Thymus (tissue), 14 donors: ENCODE data around the gene RAPGEF1. TPM values are rescaled to one million over a fixed set of nuclear protein-coding genes. Genes with fewer than 3 reads are reported as not detected.

Experiments used
- DNase-seq, 9 donors: peaks; one replicate each; pipeline ENCODE4 v3.0.0-alpha.2; 2013; ENCODE audit warnings: low spot score in 9 of 9, low read depth in 6 of 9, missing footprints in 1 of 9
- H3K27ac ChIP-seq, 2 donors: one replicate each; pipeline ENCODE4 v1.5.1; 2013; ENCODE audit warnings: control low read depth in 1 of 2, low read depth in 1 of 2, low read length in 1 of 2, mild to moderate bottlenecking in 1 of 2, moderate library complexity in 1 of 2
- H3K27me3 ChIP-seq, 2 donors: one replicate each; pipeline ENCODE4 v1.5.1; 2013; ENCODE audit warnings: low read length in 1 of 2; ENCODE audit not compliant: control insufficient read depth in 2 of 2, insufficient read depth in 1 of 2
- H3K36me3 ChIP-seq, 2 donors: one replicate each; pipeline ENCODE4 v1.5.1; 2013; ENCODE audit warnings: low read length in 1 of 2, mild to moderate bottlenecking in 1 of 2, moderate library complexity in 1 of 2; ENCODE audit not compliant: control insufficient read depth in 2 of 2, insufficient read depth in 2 of 2
- H3K4me1 ChIP-seq, 2 donors: one replicate each; pipeline ENCODE4 v1.5.1; 2013; ENCODE audit warnings: low read length in 2 of 2; ENCODE audit not compliant: control insufficient read depth in 2 of 2, insufficient read depth in 2 of 2
- H3K4me3 ChIP-seq, 2 donors: one replicate each; pipeline ENCODE4 v1.5.1; 2013; ENCODE audit warnings: low read length in 2 of 2, control low read depth in 1 of 2, mild to moderate bottlenecking in 1 of 2
- H3K9me3 ChIP-seq, 2 donors: one replicate each; pipeline ENCODE4 v1.5.1; 2013; ENCODE audit warnings: low read length in 1 of 2, mild to moderate bottlenecking in 1 of 2; ENCODE audit not compliant: control insufficient read depth in 2 of 2, insufficient read depth in 1 of 2
- WGBS: extraction: QIAGEN DNeasy Blood & Tissue Kit; methylation state at CpG from one replicate; pipeline ENCODE4 v1.1.7; 2013; 5-methylcytosine and 5-hydroxymethylcytosine counted together
- long read RNA-seq, 10 donors: transcript quantifications; one replicate each; lab custom pipeline, GENCODE V29; 2026
- polyA plus RNA-seq: library from polyadenylated mRNA; stranded (reverse); fragments of 200-250 nt; gene quantifications from one replicate; pipeline ENCODE4 v1.2.3, GENCODE V29; 2013
- total RNA-seq: library from RNA; stranded (reverse); fragments of 120-200 nt; gene quantifications from one replicate; pipeline ENCODE4 v1.2.4, GENCODE V29; 2013
- donor health status: healthy.

RAPGEF1 gene, protein sequence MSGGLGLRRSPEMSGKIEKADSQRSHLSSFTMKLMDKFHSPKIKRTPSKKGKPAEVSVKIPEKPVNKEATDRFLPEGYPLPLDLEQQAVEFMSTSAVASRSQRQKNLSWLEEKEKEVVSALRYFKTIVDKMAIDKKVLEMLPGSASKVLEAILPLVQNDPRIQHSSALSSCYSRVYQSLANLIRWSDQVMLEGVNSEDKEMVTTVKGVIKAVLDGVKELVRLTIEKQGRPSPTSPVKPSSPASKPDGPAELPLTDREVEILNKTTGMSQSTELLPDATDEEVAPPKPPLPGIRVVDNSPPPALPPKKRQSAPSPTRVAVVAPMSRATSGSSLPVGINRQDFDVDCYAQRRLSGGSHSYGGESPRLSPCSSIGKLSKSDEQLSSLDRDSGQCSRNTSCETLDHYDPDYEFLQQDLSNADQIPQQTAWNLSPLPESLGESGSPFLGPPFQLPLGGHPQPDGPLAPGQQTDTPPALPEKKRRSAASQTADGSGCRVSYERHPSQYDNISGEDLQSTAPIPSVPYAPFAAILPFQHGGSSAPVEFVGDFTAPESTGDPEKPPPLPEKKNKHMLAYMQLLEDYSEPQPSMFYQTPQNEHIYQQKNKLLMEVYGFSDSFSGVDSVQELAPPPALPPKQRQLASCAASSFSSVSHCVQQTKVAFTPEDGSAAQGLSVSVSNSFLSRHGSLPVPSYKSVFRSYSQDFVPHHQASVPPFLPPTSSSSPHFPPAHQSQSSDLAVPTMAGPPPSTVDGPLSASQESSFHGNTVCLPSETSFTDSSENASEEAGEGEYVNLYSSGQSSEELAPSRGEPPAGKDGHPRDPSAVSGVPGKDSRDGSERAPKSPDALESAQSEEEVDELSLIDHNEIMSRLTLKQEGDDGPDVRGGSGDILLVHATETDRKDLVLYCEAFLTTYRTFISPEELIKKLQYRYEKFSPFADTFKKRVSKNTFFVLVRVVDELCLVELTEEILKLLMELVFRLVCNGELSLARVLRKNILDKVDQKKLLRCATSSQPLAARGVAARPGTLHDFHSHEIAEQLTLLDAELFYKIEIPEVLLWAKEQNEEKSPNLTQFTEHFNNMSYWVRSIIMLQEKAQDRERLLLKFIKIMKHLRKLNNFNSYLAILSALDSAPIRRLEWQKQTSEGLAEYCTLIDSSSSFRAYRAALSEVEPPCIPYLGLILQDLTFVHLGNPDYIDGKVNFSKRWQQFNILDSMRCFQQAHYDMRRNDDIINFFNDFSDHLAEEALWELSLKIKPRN (N-terminal part only)
- total RNA-seq (21.6 TPM), polyA plus RNA-seq (25.9 TPM)
- long read RNA-seq, donor 1: 0 reads
- long read RNA-seq, donor 2: 0 reads
- long read RNA-seq, donor 3, full-length matches to known transcripts: 2 of 7 reads
- long read RNA-seq, donor 3, partial matches to known transcripts: 5 of 7 reads
- long read RNA-seq, donor 3, other reads (novel, unspliced or antisense): 0 of 7 reads
- long read RNA-seq, donor 4: 0 reads
- long read RNA-seq, donor 5, full-length matches to known transcripts: 1 of 13 reads
- long read RNA-seq, donor 5, partial matches to known transcripts: 12 of 13 reads
- long read RNA-seq, donor 5, other reads (novel, unspliced or antisense): 0 of 13 reads
- long read RNA-seq, donor 6, partial matches to known transcripts: 14 of 14 reads
- long read RNA-seq, donor 6, other reads (novel, unspliced or antisense): 0 of 14 reads
- long read RNA-seq, donor 7, partial matches to known transcripts: 9 of 10 reads
- long read RNA-seq, donor 7, other reads (novel, unspliced or antisense): 0 of 10 reads
- long read RNA-seq, donor 8: 0 reads
- long read RNA-seq, donor 9: 0 reads
- long read RNA-seq, donor 10, partial matches to known transcripts: 12 of 12 reads
- long read RNA-seq, donor 10, other reads (novel, unspliced or antisense): 0 of 12 reads

DNA sequence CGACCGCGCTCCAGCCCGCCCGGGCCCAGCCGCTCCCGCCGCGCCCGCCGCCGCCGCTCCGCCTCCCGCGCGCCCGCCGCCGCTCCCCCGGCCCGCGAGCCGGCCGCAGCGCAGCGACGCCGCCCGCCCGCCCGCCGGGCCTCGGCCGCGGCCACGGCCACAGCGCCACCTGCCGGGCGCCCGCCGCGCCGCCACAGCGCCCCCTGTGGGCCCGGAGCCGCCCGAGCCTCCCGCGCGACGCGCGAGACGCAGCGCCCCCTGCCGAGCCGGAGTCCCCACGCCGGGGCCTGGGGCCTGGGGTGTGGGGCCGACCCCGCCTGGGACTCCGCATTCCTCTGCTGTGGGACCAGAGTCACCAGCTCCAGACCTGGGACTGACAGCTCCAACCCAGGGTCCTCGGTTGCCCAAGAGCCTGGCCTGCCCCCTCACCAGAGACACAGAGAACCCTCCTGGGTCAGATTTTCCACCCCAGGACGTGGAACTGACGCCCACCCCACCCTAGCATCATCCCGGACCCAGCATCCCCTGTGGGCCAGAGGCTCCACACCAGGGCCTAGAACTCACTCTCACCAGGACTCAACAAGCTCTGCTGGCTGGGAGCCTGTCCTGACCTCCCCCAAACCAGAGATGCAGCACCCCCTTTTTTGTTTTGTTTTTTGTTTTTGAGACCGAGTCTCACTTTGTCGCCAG, at the start of gene RAPGEF1:
TSS of gene RAPGEF1 (minus strand) at position 118 of the 690 bp plus-strand sequence. CDS start 246 bp downstream, outside the sequence.
- Histone ChIP-seq H3K4me3 (peak within 1 kb of the TSS; percentile 66 to 88), H3K4me1 (peaks cover 24 to 61% of the 10 kb centered on the region in 2 donors), H3K27me3 (no peaks in the 10 kb centered on the region), H3K36me3 (peaks cover 0 to 2% of the 10 kb centered on the region in 2 donors), H3K27ac (peak within 1 kb of the TSS; percentile 66 to 89), H3K9me3 (peaks cover 0 to 4% of the 10 kb centered on the region in 2 donors)
- WGBS: 9% methylated on average over 62 of the region's 69 CpGs
- peak in 3 of 9 donors; percentile 62 to 68 (median 62) for DNase-seq

DNA sequence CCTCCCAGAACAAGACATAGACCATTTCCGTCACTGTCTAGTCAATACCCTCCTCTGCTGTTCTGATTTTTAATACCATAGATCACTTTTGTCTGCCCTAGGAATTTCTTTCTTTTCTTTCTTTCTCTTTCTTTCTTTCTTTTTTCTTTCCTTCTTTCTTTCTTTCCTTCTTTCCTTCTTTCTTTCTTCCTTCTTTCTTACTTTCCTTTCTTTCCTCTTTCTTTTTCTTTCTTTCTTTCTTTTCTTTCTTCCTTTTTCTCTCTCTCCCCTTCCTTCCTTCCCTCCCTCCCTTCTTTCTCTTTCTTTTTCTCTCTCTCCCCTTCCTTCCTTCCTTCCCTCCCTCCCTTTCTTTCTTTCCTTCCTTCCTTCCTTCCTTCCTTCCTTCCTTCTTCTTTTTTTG, 49.0 kb upstream of the RAPGEF1 start:
- 90% methylated on average over 1 of the region's 1 CpG for WGBS
- Histone ChIP-seq H3K27me3 (peaks cover 0 to 11% of the 10 kb centered on the region in 2 donors), H3K9me3 (no peaks in the 10 kb centered on the region), H3K4me1 (no peaks in the 10 kb centered on the region), H3K36me3 (no peaks in the 10 kb centered on the region), H3K27ac (no peak overlapping the region), H3K4me3 (no peak overlapping the region)
- DNase-seq: no peak

DNA sequence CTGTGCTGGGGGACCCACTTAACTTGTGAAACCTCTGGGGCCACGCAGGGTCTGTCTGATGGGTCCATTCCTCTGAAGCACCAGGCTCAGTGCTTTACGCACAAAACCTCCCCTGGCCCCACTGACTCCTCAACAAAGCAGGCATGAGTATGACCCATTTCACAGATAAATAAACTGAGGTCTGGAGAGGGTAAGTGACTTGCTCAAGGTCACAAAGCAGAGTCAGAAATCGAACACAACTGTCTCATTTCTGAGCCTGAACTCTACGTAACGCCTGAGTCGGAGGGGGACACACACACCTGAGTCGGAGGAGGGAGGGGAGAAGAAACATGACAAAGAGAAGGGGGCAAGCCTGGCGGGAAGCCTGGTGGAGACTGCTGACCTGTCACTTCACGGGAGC, 48.0 kb upstream of the RAPGEF1 start:
- Histone ChIP-seq H3K27ac (no peak overlapping the region), H3K4me3 (no peak overlapping the region), H3K9me3 (no peaks in the 10 kb centered on the region), H3K27me3 (peaks cover 0 to 11% of the 10 kb centered on the region in 2 donors), H3K4me1 (no peaks in the 10 kb centered on the region), H3K36me3 (no peaks in the 10 kb centered on the region)
- no peak for DNase-seq
- 81% methylated on average over 9 of the region's 9 CpGs for WGBS

DNA sequence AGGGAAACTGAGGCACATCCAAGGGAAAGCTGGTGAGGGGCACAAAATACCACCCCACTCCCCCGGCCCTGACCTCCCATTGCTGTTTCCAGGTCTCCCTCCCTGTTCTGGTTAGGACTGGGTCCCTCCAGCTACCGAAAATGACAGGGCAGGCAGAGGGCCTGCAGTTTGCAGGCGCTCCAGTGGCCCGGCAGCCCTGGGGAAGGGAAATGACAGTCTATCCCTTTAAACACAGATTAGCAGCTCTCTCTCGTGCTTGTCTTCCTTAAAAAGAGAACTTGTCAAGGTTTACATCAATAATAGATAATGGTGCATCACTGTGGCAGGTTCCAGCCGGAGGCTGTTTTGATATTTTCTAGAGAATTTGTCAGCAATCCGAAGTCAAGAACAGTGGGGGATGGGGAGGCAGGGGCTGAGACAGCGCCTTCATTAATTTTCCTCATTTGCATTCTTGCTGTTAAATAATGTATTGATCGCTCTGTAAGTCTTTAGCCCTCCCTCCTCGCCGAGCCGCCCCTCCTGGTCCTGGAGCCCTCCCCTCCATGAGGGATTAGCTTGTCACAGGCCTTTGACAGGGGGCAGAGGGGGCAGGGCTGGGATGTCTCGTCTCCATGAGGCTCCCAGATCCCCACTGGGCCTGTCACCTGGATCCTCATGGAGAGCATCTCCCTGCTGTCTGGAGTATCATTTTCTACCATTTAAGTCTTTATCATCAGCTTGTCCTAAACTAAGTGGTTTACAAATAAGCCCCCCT, 45.0 kb upstream of the RAPGEF1 start:
- no peak overlapping the region for H3K27ac ChIP-seq
- no peak for DNase-seq
- H3K4me1 ChIP-seq: no peaks in the 10 kb centered on the region
- peaks cover 0 to 11% of the 10 kb centered on the region in 2 donors for H3K27me3 ChIP-seq
- no peaks in the 10 kb centered on the region for H3K9me3 ChIP-seq
- 73% methylated on average over 13 of the region's 13 CpGs for WGBS
- no peaks in the 10 kb centered on the region for H3K36me3 ChIP-seq
- no peak overlapping the region for H3K4me3 ChIP-seq

DNA sequence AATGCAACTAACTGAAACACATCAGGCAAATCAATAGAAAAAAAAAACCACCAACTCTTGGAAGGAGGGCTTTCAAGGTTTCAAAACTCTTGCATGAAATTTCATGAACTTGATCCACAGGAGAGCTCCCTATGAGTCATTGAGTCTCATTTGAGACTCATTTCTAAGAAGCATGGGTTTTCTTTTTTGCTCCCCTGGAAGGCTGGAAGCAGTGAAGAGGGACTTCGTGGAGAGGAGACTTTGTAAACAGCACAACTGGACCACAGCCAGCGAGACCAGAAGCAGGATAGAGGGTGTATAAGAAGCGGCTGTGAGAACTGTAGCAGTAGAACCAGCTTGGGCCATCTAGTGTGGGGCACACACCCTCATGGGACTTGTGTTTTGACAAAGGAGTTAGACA, 41.2 kb upstream of the RAPGEF1 start:
- H3K36me3 ChIP-seq: no peaks in the 10 kb centered on the region
- WGBS: 81% methylated on average over 3 of the region's 3 CpGs
- no peaks in the 10 kb centered on the region for H3K9me3 ChIP-seq
- H3K27me3 ChIP-seq: peaks cover 0 to 3% of the 10 kb centered on the region in 2 donors
- DNase-seq: no peak
- no peak overlapping the region for H3K27ac ChIP-seq
- H3K4me3 ChIP-seq: no peak overlapping the region
- H3K4me1 ChIP-seq: no peaks in the 10 kb centered on the region

DNA sequence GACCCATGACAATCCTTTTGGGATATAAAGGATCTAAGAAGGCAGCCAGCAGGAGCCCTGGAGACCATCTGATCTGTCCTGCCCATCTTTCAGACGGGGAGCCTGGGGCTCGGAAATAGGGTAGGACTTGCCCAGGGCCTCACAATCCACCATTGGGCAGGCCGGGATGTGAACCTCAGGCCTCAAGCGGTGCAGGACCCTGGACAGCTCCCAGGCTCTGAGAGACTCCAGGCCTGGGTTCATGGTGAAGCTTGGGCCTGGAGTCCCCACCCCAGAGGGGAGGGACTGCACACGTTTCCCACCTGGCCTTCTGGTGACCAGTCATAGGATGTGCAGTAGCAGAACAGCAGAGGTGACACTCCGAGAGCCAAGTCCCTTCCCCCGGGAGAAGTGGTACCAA, 36.6 kb upstream of the RAPGEF1 start:
- Histone ChIP-seq H3K27me3 (no peaks in the 10 kb centered on the region), H3K9me3 (no peaks in the 10 kb centered on the region), H3K4me3 (no peak overlapping the region), H3K27ac (no peak overlapping the region), H3K36me3 (no peaks in the 10 kb centered on the region), H3K4me1 (no peaks in the 10 kb centered on the region)
- peak in 7 of 9 donors; percentile 13 to 68 (median 41) for DNase-seq
- WGBS: 28% methylated on average over 7 of the region's 7 CpGs

DNA sequence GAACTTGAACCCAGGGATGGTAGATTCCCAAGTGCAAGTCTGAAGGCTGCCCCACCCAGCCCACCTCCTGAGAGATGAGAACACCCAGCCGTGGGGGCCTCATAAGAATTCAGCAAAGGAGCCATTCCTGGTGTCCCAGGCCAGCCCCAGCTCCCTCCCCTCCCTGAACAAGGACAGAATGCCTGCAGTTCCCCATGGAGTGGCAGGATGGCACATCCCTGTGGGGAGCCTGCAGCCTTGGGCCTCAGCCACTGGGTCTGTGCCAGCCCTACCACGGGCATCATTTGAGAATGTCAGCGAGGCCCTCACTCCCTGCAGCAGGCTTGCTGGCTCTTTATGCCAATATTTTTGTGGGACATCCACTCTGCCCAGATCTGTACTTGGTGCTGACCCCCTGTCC, 36.2 kb upstream of the RAPGEF1 start:
- Histone ChIP-seq H3K27me3 (no peaks in the 10 kb centered on the region), H3K36me3 (no peaks in the 10 kb centered on the region), H3K4me3 (no peak overlapping the region), H3K9me3 (no peaks in the 10 kb centered on the region), H3K27ac (no peak overlapping the region), H3K4me1 (no peaks in the 10 kb centered on the region)
- DNase-seq: no peak
- WGBS: 54% methylated on average over 3 of the region's 3 CpGs
